ENCODE data around the gene METTL23.
A peak's percentile ranks its signal among the peaks of the same experiment; 100 is the strongest.
"Not testable (repeated sequence)": the region's sequence is repeated elsewhere in the genome, so short reads cannot be mapped to it uniquely, and the experiment has no call there.

The METTL23 gene

DNA sequence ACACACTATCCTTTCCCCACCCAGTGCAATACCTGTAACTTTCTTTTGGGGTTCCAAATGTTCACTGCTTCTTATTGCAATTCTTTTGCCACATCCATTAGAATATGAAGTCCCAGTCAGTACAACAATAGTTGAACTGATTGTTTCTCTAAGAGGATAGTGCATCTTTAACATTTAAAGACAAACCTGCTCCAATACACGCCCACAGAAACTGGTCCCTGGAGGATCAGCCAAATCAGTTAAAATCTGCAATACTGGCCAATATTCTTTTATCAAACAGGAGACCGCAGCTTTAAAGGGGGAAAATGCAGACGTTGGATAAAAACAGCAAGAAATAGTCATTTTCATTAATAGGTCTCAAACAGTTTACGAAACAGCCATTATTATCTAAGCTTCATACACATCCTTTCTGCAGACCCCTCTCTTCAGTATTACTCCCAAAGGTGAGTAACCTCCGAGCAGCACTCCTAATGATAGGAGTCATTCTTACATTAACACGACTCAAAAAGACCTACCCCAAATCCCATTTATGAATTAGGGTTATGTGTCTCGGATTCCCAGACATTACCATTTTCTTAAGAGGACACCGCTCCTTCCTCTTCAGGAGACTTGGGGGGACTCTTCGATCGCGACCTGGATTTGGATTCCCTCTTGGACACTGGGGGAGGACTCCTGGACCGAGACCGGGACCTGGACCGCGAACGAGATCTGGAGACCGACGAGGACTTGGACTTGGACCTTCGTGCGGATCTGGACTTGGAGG, 9.1 kb downstream of the METTL23 start:
- DNase-seq = no peak

DNA sequence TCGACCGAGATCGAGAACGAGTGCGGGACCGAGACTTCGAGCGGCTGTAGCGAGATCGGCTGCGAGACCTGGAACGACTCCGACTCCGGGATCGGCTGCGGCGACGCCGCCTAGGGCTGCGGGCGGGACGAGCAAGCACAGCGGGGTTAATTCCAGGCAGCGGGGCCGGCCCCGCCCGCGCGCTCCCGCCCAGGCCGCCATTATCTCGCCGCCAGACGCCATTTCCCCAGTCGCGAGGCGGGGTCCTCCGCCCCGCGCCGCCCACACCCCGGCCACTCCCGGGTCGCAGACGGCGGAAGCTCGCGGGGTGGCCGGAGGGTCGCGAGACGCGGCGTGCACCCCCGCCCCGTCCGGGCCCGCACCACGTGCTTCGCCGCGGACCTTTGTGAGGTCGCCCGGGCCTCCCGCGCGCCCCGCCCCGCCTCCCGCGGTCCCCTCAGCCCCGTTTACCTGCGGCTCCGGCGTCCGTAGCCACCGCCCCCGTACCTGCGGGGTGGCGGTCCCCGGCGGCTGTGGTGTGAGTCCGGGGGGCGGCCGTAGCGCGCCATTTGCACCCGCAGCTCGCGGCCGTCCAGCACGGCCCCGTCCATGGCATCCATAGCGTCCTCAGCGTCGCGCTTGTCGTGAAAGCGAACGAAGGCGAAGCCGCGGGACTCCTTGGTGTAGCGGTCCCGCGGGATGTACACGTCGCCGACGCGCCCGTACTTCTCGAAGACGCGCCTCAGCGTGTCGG, 9.9 kb downstream of the METTL23 start:
- DNase-seq = peak; percentile 86

DNA sequence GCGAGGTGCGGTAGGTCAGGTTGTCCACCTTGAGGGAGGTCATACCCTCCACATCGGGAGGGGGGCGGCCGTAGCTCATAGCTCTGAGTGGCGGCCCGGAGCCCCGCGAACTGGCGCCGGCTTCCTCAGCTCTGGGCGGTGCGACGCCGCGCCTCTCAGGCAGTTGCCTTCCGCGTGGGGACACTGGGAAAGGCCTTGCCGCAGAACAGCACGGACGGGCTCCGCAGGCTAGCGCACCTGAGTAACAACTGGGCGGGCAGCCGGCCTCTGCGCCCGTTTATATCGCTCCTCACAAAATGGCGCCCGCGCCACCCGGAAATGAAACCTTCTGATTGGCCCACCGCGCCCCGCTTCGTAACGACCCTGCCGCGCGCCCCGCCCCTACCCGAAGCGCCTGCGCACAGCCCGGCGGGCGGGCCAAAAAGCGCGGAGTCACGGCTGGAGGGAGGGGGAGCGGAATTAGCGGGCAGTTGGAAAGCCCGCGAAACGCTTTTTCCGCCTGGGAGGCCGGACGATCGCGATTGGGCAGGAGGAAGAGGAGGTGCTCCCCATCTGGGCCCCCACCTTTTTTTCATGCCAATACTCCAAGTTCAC, 10.5 kb downstream of the METTL23 start, which contains the start of gene SRSF2:
Gene SRSF2 (minus strand): TSS at position 250 of the 594 bp plus-strand sequence. CDS start 171 bp downstream, at position 79.
- peak; percentile 99 for DNase-seq

DNA sequence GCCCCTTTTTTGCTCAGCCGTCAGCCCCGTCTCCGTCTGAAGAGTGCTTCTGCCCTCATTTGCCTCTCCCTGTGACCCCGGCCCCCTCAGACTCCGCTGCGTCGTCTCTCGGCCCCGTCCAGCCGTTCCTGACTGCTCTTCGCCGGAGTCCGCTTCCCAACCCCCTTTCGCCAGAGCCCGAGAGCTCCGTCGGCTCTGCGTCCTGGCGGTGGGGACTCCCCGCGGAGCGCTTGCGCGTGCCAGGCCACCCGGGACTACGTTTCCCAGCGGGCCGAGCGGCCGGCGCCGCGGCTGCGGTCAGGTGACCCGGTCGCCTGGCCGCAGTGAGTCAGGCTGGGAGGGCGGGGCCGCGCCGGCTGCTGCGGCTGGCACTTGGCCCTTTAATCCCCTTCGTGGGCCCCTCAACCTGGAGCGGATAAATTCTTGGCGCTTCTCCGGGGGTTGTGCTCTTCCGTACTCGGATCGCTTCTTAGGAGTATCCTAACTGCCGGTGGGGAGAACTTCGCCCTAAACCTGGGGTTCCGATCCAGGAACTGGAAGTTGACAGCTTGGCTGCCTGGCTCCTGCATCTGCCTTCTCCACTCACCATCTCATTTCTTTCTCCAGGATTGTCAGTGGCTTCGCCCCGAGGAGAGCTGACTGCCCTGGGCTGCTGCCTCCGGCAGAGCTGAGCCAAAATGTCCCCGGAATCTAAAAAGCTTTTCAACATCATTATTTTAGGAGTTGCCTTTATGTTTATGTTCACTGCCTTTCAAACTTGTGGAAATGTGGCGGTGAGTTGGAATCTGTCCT, 11.2 kb downstream of the METTL23 start, which contains the start of gene MFSD11:
Gene MFSD11 (plus strand): TSS at position 444 of the 792 bp plus-strand sequence. CDS start 234 bp downstream, at position 678.
- DNase-seq = peak; percentile 97

DNA sequence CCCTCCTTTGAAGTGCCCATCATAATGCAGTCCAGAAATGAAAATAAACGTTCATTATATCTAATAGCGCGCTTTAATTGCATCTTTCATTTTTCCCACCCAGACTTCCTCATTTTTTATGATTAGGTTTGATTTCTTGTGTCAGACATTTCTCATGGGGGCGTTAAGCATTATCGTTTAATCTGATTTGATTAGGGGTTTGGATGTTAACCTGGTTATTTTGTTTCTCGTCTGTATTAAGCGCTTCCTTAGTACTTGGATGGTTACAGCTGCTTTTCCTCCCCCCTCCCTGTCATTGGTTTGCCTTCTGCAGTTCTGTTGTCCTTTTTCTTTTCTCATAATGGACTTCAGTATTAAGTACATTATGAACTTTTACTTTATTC, 11.8 kb downstream of the METTL23 start:
- no peak for DNase-seq

DNA sequence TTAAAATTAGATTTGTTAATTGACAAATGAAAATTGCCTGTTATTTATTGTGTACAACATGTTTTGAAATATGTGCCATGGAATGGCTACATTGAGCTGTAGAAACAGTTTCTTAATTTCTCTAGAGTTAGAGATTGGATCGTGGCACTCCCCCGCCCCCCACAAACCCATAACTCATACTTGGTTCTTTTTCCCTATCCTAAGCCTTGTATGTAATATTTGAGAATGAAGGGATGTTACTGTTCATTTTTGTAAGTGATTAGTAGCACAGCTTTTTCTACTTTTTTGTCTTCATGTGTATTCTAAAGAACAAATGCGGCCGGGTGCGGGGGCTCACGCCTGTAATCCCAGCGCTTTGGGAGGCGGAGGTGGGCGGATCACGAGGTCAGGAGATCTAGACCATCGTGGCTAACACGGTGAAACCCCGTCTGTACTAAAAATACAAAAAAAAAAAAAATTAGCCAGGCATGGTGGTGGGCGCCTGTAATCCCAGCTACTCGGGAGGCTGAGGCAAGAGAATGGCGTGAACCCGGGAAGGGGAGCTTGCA, 13.0 kb downstream of the METTL23 start:
- not testable (repeated sequence) for DNase-seq

DNA sequence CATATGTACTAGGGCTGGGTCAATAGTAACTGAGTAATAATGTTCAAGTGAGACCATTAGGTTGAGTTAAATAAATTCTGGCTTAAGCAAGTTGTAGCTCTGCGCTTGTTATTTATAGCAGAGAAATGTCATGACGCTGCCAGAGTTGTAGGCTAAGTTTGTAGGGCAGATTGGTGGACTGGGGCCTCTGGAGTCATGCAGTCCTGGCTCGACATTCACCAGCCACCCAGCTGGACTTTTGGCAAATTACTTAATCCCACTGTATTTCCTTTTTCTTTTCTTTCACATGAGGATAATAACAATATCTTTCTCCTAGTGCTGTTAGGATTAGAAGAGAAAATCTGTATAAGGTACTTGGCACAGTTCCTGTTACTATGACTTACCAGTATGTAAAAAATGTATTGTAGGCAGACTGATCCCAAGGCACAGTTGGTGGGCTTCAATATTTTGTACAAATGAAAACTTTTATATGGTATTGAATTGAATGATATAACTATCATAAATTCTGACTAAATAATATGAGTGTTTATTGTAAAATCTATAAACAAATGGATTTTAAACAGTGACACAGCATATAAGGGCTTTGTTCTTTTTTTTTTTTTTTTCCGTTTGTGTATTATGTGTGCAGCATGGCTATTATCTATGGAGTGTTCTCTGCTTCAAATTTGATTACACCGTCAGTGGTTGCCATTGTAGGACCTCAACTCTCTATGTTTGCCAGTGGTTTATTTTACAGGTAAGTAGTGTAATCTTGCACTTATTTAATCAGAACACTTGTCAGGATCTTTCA, 13.9 kb downstream of the METTL23 start:
- peak; percentile 41 for DNase-seq

DNA sequence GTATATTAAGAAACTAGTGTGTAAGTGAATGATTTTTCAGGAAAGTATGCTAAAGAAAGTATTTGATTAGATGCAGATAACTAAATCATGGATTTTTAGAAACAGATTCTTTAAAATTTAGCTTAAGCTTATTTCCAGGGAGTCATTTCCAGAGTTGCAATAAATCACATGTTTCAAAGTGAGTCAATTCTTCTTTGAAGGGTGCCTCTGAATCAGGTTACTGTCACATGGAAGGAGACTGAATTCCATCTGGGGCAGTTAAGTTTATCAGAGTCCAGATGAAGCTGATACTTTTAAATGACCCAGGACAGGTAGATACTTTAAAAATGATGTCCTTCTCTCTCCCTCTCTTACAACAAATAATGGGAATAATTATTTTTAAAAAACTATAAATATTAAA, 16.3 kb downstream of the METTL23 start:
- DNase-seq = no peak

DNA sequence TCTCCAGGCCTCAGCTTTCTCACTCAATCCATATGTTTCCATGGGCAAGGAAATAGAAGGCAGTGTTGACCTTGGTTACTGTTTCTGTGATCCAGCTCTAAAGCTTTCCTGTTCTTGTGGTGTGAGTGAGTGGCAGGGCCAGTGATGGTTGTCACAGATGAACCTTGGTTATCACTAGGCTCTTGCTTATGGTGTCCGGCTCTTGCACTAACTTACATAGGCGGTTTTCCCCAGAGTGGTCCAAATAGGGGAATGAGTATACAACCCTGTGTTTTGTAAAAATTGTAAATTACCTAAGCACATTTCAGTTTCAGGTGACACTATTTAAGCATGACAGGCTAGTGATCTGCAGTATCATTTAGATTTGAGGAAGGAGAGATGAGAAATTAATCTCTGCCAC, 18.1 kb downstream of the METTL23 start:
- no peak for DNase-seq

DNA sequence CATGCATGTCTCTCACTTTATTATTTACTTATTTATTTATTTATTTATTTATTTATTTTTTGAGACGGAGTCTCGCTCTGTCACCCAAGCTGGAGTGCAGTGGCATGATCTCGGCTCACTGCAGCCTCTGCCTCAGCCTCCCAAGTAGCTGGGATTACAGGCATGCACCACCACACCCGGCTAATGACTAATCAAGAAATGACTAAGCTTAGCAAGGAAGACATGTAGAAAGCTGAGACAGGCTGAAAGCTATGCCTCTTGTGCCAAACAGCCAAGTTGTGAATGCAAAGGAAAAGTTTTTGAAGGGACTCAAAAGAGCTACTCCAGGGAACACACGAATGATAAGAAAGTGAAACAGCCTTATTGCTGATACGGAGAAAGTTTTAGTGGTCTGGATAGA, 19.1 kb downstream of the METTL23 start:
- DNase-seq = not testable (repeated sequence)

DNA sequence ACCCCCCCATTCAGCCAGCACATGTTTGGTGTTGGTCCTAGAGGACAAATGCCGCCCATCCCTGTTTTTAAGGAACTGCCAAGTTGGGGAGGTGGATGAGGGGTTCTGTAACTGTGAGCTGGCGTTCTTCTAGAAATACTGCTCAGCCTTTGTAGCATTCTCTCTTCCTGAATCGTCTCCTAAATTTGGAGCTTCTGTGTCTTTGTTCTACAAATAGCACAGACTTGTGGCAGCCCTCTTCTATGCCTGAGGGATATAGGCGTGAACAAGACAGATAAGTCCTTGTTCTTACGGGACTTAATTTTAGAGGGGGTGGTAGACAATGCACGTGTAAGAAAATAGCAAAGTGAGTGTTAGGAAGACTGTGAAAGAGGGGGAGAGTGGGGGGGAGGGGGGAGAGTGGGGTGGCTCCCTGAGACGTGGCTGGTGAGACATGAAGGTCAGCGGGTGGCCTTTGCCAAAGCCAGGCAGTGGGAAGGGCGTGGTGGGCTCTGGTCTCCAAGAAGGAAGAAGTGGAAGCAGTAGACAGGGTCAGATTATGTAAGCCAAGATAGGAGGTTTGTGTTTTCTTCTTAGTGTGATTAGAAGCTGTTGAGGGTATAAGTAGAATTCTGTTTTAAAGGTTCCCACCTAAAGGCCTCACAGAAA, 21.2 kb downstream of the METTL23 start:
- no peak for DNase-seq

DNA sequence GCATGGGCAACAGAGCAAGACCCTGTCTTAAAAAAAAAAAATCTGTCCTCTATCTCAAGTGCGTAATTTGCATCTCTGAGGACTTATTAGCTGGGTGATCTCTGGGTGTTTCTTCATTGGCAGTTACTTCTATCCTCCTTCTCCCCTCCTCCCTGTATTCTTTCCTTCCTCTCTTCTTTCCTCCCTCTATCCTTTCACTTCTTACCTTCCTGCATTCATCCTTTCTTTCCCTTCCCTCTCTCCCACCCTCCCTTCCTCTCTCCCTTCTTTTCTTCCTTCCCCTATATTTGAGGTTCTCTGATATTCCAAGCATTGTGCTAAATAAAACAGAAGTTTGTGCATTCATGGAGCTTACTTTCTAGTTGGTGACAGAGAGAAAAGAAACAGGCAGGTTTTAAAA, 22.0 kb downstream of the METTL23 start:
- no peak for DNase-seq

DNA sequence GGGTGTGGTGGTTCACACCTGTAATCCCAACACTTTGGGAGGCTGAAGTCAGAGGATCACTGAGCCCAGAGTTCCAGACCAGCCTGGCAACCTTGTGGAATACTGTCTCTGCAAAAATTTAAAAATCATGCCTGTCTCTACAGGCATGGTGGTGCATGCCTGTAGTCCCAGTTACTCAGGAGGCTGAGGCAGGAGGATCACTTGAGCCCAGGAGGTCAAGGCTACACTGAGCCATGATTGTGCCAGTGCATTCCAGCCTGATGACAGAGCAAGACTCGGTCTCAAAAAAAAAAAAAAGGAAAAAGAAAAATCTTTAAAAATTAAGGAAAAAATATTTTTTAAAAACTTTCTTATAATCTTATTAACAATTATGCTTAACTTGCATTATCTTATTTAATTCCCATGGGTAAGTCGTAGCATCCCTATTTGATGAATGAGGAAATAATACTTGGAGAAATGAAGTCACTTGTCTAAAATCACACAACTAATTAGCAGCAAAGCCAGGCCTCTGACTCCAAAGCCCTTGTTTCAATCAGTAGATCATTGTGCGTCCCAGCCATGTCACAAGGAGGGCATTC, 24.9 kb downstream of the METTL23 start:
- no peak for DNase-seq

DNA sequence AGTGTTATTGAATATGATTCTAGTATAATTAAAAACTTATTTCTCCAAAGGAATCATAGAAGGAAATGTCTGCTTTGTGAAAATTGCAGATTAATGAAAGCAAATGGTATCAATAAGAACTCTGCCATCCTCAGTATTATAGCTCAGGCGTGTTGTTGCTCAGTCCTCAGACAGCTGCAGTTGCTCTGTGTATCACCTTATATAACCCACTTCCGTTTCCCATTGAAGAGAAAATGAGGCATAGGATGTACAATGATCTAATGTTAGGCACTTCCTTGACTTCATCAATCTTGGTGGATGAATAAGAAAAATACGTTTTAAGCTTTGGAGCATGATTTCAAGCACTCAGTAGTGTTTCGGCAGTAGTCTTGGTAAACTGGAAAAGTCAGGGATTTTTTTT, 25.4 kb downstream of the METTL23 start:
- no peak for DNase-seq

DNA sequence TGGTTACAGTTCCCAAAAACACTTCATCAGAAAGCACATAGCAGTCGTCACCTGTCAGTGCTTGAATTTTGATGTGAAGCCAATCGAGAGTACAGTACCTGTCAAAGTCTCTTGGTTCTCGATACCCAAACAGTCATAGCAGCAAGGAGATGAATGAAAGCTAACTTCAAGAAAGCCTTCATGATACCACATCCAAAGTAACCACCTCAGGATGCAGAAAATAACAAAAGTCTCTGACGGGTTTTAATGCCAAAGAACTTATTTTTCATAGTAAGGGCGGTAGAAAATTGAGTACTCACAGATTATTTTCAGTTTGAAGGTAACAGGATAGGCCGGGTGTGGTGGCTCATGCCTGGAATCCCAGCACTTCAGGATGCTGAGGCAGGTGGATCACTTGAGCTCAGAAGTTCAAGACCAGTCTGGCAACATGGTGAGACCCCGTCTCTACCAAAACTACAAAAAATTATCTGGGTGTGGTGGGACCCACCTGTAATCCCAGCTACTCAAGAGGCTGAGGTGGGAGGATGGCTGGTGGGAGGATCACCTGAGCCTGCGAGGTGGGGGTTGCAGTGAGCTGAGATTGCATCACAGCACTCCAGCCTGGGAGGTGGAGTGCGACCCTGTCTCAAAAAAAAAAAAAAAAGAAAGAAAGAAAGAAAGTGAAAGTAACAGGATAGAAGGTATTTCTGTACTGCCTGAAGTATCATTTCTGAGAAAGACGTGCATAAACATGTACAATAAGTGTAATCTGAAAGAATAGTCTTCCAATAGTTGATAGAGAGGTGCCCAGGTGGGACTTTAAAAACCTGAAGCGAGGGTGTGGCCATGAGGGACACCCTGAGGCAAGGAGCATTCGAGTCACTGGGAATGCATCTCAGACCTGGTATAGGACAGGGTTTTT, 26.7 kb downstream of the METTL23 start:
- no peak for DNase-seq

DNA sequence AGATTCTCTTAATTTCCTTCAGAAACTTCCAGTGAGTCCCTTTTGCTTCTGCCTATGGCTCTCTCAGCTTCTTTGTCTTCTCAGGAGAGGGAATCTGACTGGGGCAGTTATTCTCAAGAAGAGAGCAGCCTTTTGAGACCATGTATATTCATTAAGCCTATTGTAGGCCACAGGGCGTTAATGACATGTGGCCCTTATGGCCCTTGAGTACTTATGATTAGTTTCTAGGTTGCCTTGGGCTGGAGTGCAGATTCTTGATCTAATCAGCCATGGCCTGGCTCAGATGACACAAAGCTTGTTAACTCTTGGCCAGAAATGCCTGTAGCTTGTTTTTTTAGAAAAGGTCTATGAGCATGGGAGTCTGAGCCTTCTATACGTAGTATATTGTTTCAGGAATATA, 28.6 kb downstream of the METTL23 start:
- no peak for DNase-seq

DNA sequence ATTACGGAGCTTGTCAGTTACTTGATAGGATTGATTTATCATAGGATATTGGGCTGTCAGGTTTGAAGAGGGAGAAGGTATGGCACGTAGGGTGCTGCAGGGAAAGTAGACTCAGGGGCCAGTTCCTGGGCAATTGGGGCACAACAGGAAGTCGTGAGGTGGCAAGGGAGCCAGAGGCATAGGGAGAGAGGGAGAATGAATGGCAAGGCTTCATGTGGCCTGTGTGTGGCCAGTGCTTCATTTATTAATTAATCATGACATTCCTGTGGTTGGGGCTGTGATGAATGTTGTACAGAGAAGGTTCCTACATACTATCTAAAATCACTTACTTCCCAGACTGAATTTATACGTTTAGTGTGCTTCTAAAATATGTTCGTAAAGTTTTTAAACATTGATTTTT, 30.6 kb downstream of the METTL23 start:
- no peak for DNase-seq

DNA sequence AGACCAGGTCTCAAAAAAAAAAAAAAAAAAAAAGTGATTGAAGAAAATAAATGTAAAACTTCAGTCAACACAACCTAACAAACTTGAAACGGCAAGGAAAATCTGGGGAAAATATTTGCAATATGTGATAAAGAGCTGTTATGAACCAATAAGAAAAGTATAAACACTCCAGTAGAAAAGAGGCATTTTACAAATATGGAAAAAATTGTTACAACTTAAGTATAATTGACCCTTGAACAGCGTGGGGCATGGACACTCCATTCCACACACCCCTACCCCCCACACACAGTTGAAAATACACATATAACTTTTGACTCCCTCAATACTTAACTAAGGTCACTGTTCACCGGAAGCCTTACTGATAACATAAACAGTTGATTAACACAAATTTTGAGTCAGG, 31.9 kb downstream of the METTL23 start:
- DNase-seq = no peak

DNA sequence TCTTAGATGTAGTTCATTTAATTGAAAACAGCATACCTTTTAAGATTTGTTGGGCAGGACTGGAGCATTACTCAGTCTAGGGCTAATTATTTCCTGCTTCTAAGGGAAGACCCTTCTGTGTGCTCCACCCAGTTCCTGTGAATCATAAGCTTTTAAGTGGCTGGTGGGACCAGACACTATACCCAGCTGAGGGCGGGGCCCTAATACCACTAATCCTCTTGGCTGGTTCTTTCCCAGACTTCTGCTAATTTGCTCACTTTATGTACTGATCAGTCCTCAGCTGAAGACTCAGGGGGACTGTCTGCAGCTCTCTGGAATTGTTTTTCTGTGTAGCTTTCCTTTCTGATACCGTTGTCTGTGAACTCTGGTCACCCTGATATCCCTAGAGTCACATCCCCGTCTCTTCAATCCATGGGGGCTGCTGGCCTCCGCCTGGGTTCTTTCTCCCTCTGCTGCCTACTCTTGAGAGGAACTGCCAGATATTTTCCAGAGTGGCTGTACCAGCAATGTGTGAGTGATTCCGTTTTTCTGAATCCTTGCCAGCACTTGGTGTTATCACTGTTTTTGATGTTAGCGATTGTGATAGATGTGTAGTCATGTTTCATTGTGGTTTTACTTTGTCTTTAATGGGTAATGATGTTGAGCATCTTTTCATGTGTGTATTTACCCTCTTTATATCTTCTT, 46.3 kb downstream of the METTL23 start:
- peak; percentile 29 for DNase-seq

All from right hindlimb (tissue), 1 donor.